ENCODE measurements around the gene TLK2. TPM values are rescaled to one million over a fixed set of nuclear protein-coding genes. Genes with fewer than 3 reads are reported as not detected.
"Not testable (repeated sequence)": the region's sequence is repeated elsewhere in the genome, so short reads cannot be mapped to it uniquely, and the experiment has no call there.

Gene TLK2
- total RNA-seq, 2 experiments from 2014 or later = 27.1 to 29.5 TPM

- no peak overlapping the region for H3K4me3 Mint-ChIP-seq
- intact Hi-C loops (cut with micrococcal nuclease) = no loop called here
- CTCF ChIA-PET = no interaction called here
- no peaks in the 10 kb centered on the region for H3K9me3 Mint-ChIP-seq
- no peak for DNase-seq
- no peak overlapping the region for H3K27ac Mint-ChIP-seq
- no peaks in the 10 kb centered on the region for H3K27me3 Mint-ChIP-seq (ENCODE audit: low read depth)
- H3K4me1 Mint-ChIP-seq (ENCODE audit: low read depth) = no peaks in the 10 kb centered on the region
- H3K36me3 Mint-ChIP-seq (ENCODE audit: low read depth) = peaks cover 37% of the 10 kb centered on the region
Observed at GRCh38 chr17:62597150-62597549, 118.5 kb downstream of the TLK2 start.

GRCh38 chr17:62597920-62598319, 119.3 kb downstream of the TLK2 start:
- no peak overlapping the region for H3K4me3 Mint-ChIP-seq
- no peaks in the 10 kb centered on the region for H3K4me1 Mint-ChIP-seq (ENCODE audit: low read depth)
- no peak for DNase-seq
- H3K27ac Mint-ChIP-seq = no peak overlapping the region
- no peaks in the 10 kb centered on the region for H3K9me3 Mint-ChIP-seq
- H3K36me3 Mint-ChIP-seq (ENCODE audit: low read depth) = peaks cover 37% of the 10 kb centered on the region
- intact Hi-C loops (cut with micrococcal nuclease) = no loop called here
- CTCF ChIA-PET = no interaction called here
- H3K27me3 Mint-ChIP-seq (ENCODE audit: low read depth) = no peaks in the 10 kb centered on the region

GRCh38 chr17:62599964-62600657, 121.5 kb downstream of the TLK2 start:
- no peak for DNase-seq
- H3K9me3 Mint-ChIP-seq = no peaks in the 10 kb centered on the region
- H3K4me1 Mint-ChIP-seq (ENCODE audit: low read depth) = no peaks in the 10 kb centered on the region
- peaks cover 37% of the 10 kb centered on the region for H3K36me3 Mint-ChIP-seq (ENCODE audit: low read depth)
- intact Hi-C loops (cut with micrococcal nuclease) = no loop called here
- H3K4me3 Mint-ChIP-seq = no peak overlapping the region
- CTCF ChIA-PET = no interaction called here
- no peaks in the 10 kb centered on the region for H3K27me3 Mint-ChIP-seq (ENCODE audit: low read depth)
- no peak overlapping the region for H3K27ac Mint-ChIP-seq

GRCh38 chr17:62600805-62601204, 122.2 kb downstream of the TLK2 start:
- Mint-ChIP-seq H3K4me1 (ENCODE audit: low read depth) (no peaks in the 10 kb centered on the region), H3K4me3 (no peak overlapping the region), H3K36me3 (ENCODE audit: low read depth) (peaks cover 33% of the 10 kb centered on the region), H3K9me3 (no peaks in the 10 kb centered on the region), H3K27me3 (ENCODE audit: low read depth) (no peaks in the 10 kb centered on the region), H3K27ac (no peak overlapping the region)
- CTCF ChIA-PET = interaction anchor here (1.7 kb wide), 1 partner anchor 179 kb away, joined by 4 read pairs; no protein-coding TSS in a partner anchor
- no peak for DNase-seq
- intact Hi-C loops (cut with micrococcal nuclease) = no loop called here

GRCh38 chr17:62601471-62601870, 122.8 kb downstream of the TLK2 start:
- Mint-ChIP-seq H3K27ac (no peak overlapping the region), H3K4me3 (no peak overlapping the region), H3K4me1 (ENCODE audit: low read depth) (no peaks in the 10 kb centered on the region), H3K36me3 (ENCODE audit: low read depth) (peaks cover 29% of the 10 kb centered on the region), H3K27me3 (ENCODE audit: low read depth) (no peaks in the 10 kb centered on the region), H3K9me3 (no peaks in the 10 kb centered on the region)
- CTCF ChIA-PET = interaction anchor here (1.7 kb wide), 1 partner anchor 180 kb away, joined by 4 read pairs; no protein-coding TSS in a partner anchor
- DNase-seq = no peak
- intact Hi-C loops (cut with micrococcal nuclease) = no loop called here

- H3K27ac Mint-ChIP-seq; DNase-seq; H3K4me1 Mint-ChIP-seq (ENCODE audit: low read depth); H3K9me3 Mint-ChIP-seq; intact Hi-C loops (cut with micrococcal nuclease); H3K27me3 Mint-ChIP-seq (ENCODE audit: low read depth); H3K4me3 Mint-ChIP-seq: not testable (repeated sequence)
- H3K36me3 Mint-ChIP-seq (ENCODE audit: low read depth) = peaks cover 29% of the 10 kb centered on the region
- CTCF ChIA-PET = interaction anchor here (1.4 kb wide), 1 partner anchor 182 kb away, joined by 3 read pairs; no protein-coding TSS in a partner anchor
Observed at GRCh38 chr17:62603783-62604182, 125.2 kb downstream of the TLK2 start.

GRCh38 chr17:62605588-62605987, 127.0 kb downstream of the TLK2 start:
- peaks cover 4% of the 10 kb centered on the region for H3K4me1 Mint-ChIP-seq (ENCODE audit: low read depth)
- H3K9me3 Mint-ChIP-seq = no peaks in the 10 kb centered on the region
- DNase-seq = no peak
- H3K27ac Mint-ChIP-seq = no peak overlapping the region
- H3K4me3 Mint-ChIP-seq = no peak overlapping the region
- intact Hi-C loops (cut with micrococcal nuclease) = no loop called here
- peaks cover 28% of the 10 kb centered on the region for H3K36me3 Mint-ChIP-seq (ENCODE audit: low read depth)
- no peaks in the 10 kb centered on the region for H3K27me3 Mint-ChIP-seq (ENCODE audit: low read depth)
- CTCF ChIA-PET = no interaction called here

GRCh38 chr17:62611292-62611691, 132.7 kb downstream of the TLK2 start:
- CTCF ChIA-PET = no interaction called here
- no peak overlapping the region for H3K27ac Mint-ChIP-seq
- peaks cover 27% of the 10 kb centered on the region for H3K36me3 Mint-ChIP-seq (ENCODE audit: low read depth)

GRCh38 chr17:62611728-62612127, 133.1 kb downstream of the TLK2 start:
- peaks cover 9% of the 10 kb centered on the region for H3K4me1 Mint-ChIP-seq (ENCODE audit: low read depth)
- intact Hi-C loops (cut with micrococcal nuclease) = no loop called here
- H3K36me3 Mint-ChIP-seq (ENCODE audit: low read depth) = peaks cover 26% of the 10 kb centered on the region
- H3K9me3 Mint-ChIP-seq = no peaks in the 10 kb centered on the region
- no peak overlapping the region for H3K27ac Mint-ChIP-seq
- H3K4me3 Mint-ChIP-seq = no peak overlapping the region
- DNase-seq = no peak
- CTCF ChIA-PET = no interaction called here
- H3K27me3 Mint-ChIP-seq (ENCODE audit: low read depth) = no peaks in the 10 kb centered on the region

More at GRCh38 chr17:62611292-62611691, 132.7 kb downstream of the TLK2 start:
- DNase-seq = no peak
- Mint-ChIP-seq H3K4me3 (no peak overlapping the region), H3K27me3 (ENCODE audit: low read depth) (no peaks in the 10 kb centered on the region), H3K9me3 (no peaks in the 10 kb centered on the region), H3K4me1 (ENCODE audit: low read depth) (peaks cover 9% of the 10 kb centered on the region)
- intact Hi-C loops (cut with micrococcal nuclease) = no loop called here

GRCh38 chr17:62612289-62612688, 133.7 kb downstream of the TLK2 start:
- CTCF ChIA-PET; H3K4me3 Mint-ChIP-seq; H3K27me3 Mint-ChIP-seq (ENCODE audit: low read depth); H3K9me3 Mint-ChIP-seq; intact Hi-C loops (cut with micrococcal nuclease); DNase-seq; H3K27ac Mint-ChIP-seq; H3K4me1 Mint-ChIP-seq (ENCODE audit: low read depth): not testable (repeated sequence)
- peaks cover 23% of the 10 kb centered on the region for H3K36me3 Mint-ChIP-seq (ENCODE audit: low read depth)

- peaks cover 17% of the 10 kb centered on the region for H3K36me3 Mint-ChIP-seq (ENCODE audit: low read depth)
- H3K4me3 Mint-ChIP-seq; H3K4me1 Mint-ChIP-seq (ENCODE audit: low read depth); DNase-seq; H3K9me3 Mint-ChIP-seq; intact Hi-C loops (cut with micrococcal nuclease); CTCF ChIA-PET; H3K27ac Mint-ChIP-seq; H3K27me3 Mint-ChIP-seq (ENCODE audit: low read depth): not testable (repeated sequence)
Observed at GRCh38 chr17:62613095-62613494, 134.5 kb downstream of the TLK2 start.

- DNase-seq = no peak
- H3K4me3 Mint-ChIP-seq = no peak overlapping the region
- intact Hi-C loops (cut with micrococcal nuclease) = no loop called here
- CTCF ChIA-PET = no interaction called here
- H3K4me1 Mint-ChIP-seq (ENCODE audit: low read depth) = peaks cover 9% of the 10 kb centered on the region
- no peak overlapping the region for H3K27ac Mint-ChIP-seq
- H3K27me3 Mint-ChIP-seq (ENCODE audit: low read depth) = no peaks in the 10 kb centered on the region
- no peaks in the 10 kb centered on the region for H3K9me3 Mint-ChIP-seq
- peaks cover 16% of the 10 kb centered on the region for H3K36me3 Mint-ChIP-seq (ENCODE audit: low read depth)
Observed at GRCh38 chr17:62614142-62614541, 135.5 kb downstream of the TLK2 start.

GRCh38 chr17:62615503-62615902, 136.9 kb downstream of the TLK2 start:
- intact Hi-C loops (cut with micrococcal nuclease) = no loop called here
- CTCF ChIA-PET = no interaction called here
- H3K27me3 Mint-ChIP-seq (ENCODE audit: low read depth) = no peaks in the 10 kb centered on the region
- no peak overlapping the region for H3K4me3 Mint-ChIP-seq
- peaks cover 6% of the 10 kb centered on the region for H3K4me1 Mint-ChIP-seq (ENCODE audit: low read depth)
- no peak overlapping the region for H3K27ac Mint-ChIP-seq
- peaks cover 8% of the 10 kb centered on the region for H3K36me3 Mint-ChIP-seq (ENCODE audit: low read depth)
- DNase-seq = no peak
- H3K9me3 Mint-ChIP-seq = no peaks in the 10 kb centered on the region

Data from activated naive CD4-positive, alpha-beta T cell treated with anti-CD3 and anti-CD28 coated beads for 36 hours (primary cell).